T-helper 2 cell treated with Interferon-gamma antibody and Interleukin-4, amounts not matched to agents 5 μg/mL and 100 μg/mL, for 36 hours (primary cell): Measurements from ENCODE around the gene ATXN1.
"Not testable (repeated sequence)": the region's sequence is repeated elsewhere in the genome, so short reads cannot be mapped to it uniquely, and the experiment has no call there.

Source experiments
- DNase-seq: peaks from one replicate; pipeline ENCODE4 v3.0.0; 2021; ENCODE audit warnings: low spot score
- H3K27ac Mint-ChIP-seq: one replicate; pipeline ENCODE4 v1.8.0; 2021; ENCODE audit warnings: mild to moderate bottlenecking, mixed read lengths
- H3K27me3 Mint-ChIP-seq: one replicate; pipeline ENCODE4 v1.8.0; 2021; ENCODE audit warnings: low read depth, mixed read lengths
- H3K36me3 Mint-ChIP-seq: one replicate; pipeline ENCODE4 v1.8.0; 2021; ENCODE audit warnings: low read depth, mixed read lengths
- H3K4me1 Mint-ChIP-seq: one replicate; pipeline ENCODE4 v1.8.0; 2021; ENCODE audit warnings: low read depth, mixed read lengths
- H3K4me3 Mint-ChIP-seq: one replicate; pipeline ENCODE4 v1.8.0; 2022; ENCODE audit warnings: mild to moderate bottlenecking, moderate library complexity, mixed read lengths
- H3K9me3 Mint-ChIP-seq: one replicate; pipeline ENCODE4 v1.8.0; 2021; ENCODE audit warnings: mixed read lengths

Gene ATXN1

GRCh38 chr6:16618962-16619361 lies 142.3 kb downstream of the ATXN1 start:
- Mint-ChIP-seq H3K9me3 (no peaks in the 10 kb centered on the region), H3K36me3 (peaks cover 18% of the 10 kb centered on the region), H3K27ac (no peak overlapping the region), H3K27me3 (no peaks in the 10 kb centered on the region), H3K4me1 (peaks cover 46% of the 10 kb centered on the region), H3K4me3 (no peak overlapping the region)
- DNase-seq, result no peak

GRCh38 chr6:16615215-16615614 lies 146.0 kb downstream of the ATXN1 start:
- not testable (repeated sequence) for DNase-seq, H3K9me3 Mint-ChIP-seq, H3K4me3 Mint-ChIP-seq, H3K27ac Mint-ChIP-seq, H3K27me3 Mint-ChIP-seq
- peaks cover 17% of the 10 kb centered on the region for H3K4me1 Mint-ChIP-seq
- H3K36me3 Mint-ChIP-seq, result peaks cover 15% of the 10 kb centered on the region

GRCh38 chr6:16614143-16614542 lies 147.1 kb downstream of the ATXN1 start:
- not testable (repeated sequence) for DNase-seq, H3K27ac Mint-ChIP-seq, H3K4me1 Mint-ChIP-seq, H3K4me3 Mint-ChIP-seq, H3K27me3 Mint-ChIP-seq, H3K9me3 Mint-ChIP-seq
- peaks cover 20% of the 10 kb centered on the region for H3K36me3 Mint-ChIP-seq

GRCh38 chr6:16613504-16613903 lies 147.8 kb downstream of the ATXN1 start:
- not testable (repeated sequence) for H3K27ac Mint-ChIP-seq, DNase-seq, H3K4me3 Mint-ChIP-seq, H3K9me3 Mint-ChIP-seq, H3K27me3 Mint-ChIP-seq, H3K4me1 Mint-ChIP-seq
- peaks cover 20% of the 10 kb centered on the region for H3K36me3 Mint-ChIP-seq

GRCh38 chr6:16608444-16608843 lies 152.8 kb downstream of the ATXN1 start:
- peaks cover 5% of the 10 kb centered on the region for H3K4me1 Mint-ChIP-seq
- no peak overlapping the region for H3K4me3 Mint-ChIP-seq
- H3K27me3 Mint-ChIP-seq, result no peaks in the 10 kb centered on the region
- no peak for DNase-seq
- H3K36me3 Mint-ChIP-seq, result peaks cover 23% of the 10 kb centered on the region
- no peaks in the 10 kb centered on the region for H3K9me3 Mint-ChIP-seq
- H3K27ac Mint-ChIP-seq, result no peak overlapping the region

- Mint-ChIP-seq H3K4me3 (no peak overlapping the region), H3K27me3 (no peaks in the 10 kb centered on the region), H3K36me3 (peaks cover 19% of the 10 kb centered on the region), H3K9me3 (no peaks in the 10 kb centered on the region), H3K4me1 (peaks cover 23% of the 10 kb centered on the region), H3K27ac (peak overlapping the region; percentile 53)
- peak; percentile 71 for DNase-seq
These were observed 159.2 kb downstream of the ATXN1 start for GRCh38 chr6:16602035-16602434.

GRCh38 chr6:16600701-16601100 lies 160.6 kb downstream of the ATXN1 start:
- Mint-ChIP-seq H3K4me3 (no peak overlapping the region), H3K9me3 (no peaks in the 10 kb centered on the region), H3K27me3 (no peaks in the 10 kb centered on the region), H3K36me3 (peaks cover 19% of the 10 kb centered on the region), H3K27ac (no peak overlapping the region), H3K4me1 (peaks cover 28% of the 10 kb centered on the region)
- no peak for DNase-seq

- Mint-ChIP-seq H3K4me3 (no peak overlapping the region), H3K27ac (no peak overlapping the region), H3K4me1 (peaks cover 31% of the 10 kb centered on the region), H3K36me3 (peaks cover 19% of the 10 kb centered on the region), H3K9me3 (no peaks in the 10 kb centered on the region), H3K27me3 (no peaks in the 10 kb centered on the region)
- DNase-seq, result no peak
These were observed 161.2 kb downstream of the ATXN1 start for GRCh38 chr6:16600026-16600425.

GRCh38 chr6:16596616-16597331 lies 164.5 kb downstream of the ATXN1 start:
- H3K36me3 Mint-ChIP-seq, result peaks cover 13% of the 10 kb centered on the region
- peaks cover 23% of the 10 kb centered on the region for H3K4me1 Mint-ChIP-seq

GRCh38 chr6:16595514-16596120 lies 165.6 kb downstream of the ATXN1 start:
- no peaks in the 10 kb centered on the region for H3K27me3 Mint-ChIP-seq
- no peak for DNase-seq
- peaks cover 13% of the 10 kb centered on the region for H3K36me3 Mint-ChIP-seq
- H3K4me1 Mint-ChIP-seq, result peaks cover 20% of the 10 kb centered on the region
- no peaks in the 10 kb centered on the region for H3K9me3 Mint-ChIP-seq
- no peak overlapping the region for H3K4me3 Mint-ChIP-seq
- no peak overlapping the region for H3K27ac Mint-ChIP-seq

More at GRCh38 chr6:16596616-16597331, 164.5 kb downstream of the ATXN1 start:
- H3K9me3 Mint-ChIP-seq, result no peaks in the 10 kb centered on the region
- no peaks in the 10 kb centered on the region for H3K27me3 Mint-ChIP-seq
- DNase-seq, result no peak
- H3K4me3 Mint-ChIP-seq, result no peak overlapping the region
- H3K27ac Mint-ChIP-seq, result no peak overlapping the region

- no peak overlapping the region for H3K27ac Mint-ChIP-seq
These were observed 166.4 kb downstream of the ATXN1 start for GRCh38 chr6:16594849-16595248.

GRCh38 chr6:16592223-16592911 lies 168.9 kb downstream of the ATXN1 start:
- no peaks in the 10 kb centered on the region for H3K27me3 Mint-ChIP-seq
- peaks cover 20% of the 10 kb centered on the region for H3K4me1 Mint-ChIP-seq

More at GRCh38 chr6:16594849-16595248, 166.4 kb downstream of the ATXN1 start:
- peaks cover 16% of the 10 kb centered on the region for H3K4me1 Mint-ChIP-seq
- H3K27me3 Mint-ChIP-seq, result no peaks in the 10 kb centered on the region
- no peaks in the 10 kb centered on the region for H3K9me3 Mint-ChIP-seq
- H3K4me3 Mint-ChIP-seq, result no peak overlapping the region
- no peak for DNase-seq
- H3K36me3 Mint-ChIP-seq, result peaks cover 13% of the 10 kb centered on the region

GRCh38 chr6:16591396-16592222 lies 169.7 kb downstream of the ATXN1 start:
- no peaks in the 10 kb centered on the region for H3K27me3 Mint-ChIP-seq
- H3K4me3 Mint-ChIP-seq, result no peak overlapping the region
- DNase-seq, result peak; percentile 41
- peaks cover 16% of the 10 kb centered on the region for H3K4me1 Mint-ChIP-seq
- H3K9me3 Mint-ChIP-seq, result no peaks in the 10 kb centered on the region
- peaks cover 17% of the 10 kb centered on the region for H3K36me3 Mint-ChIP-seq
- H3K27ac Mint-ChIP-seq, result no peak overlapping the region

More at GRCh38 chr6:16592223-16592911, 168.9 kb downstream of the ATXN1 start:
- Mint-ChIP-seq H3K9me3 (no peaks in the 10 kb centered on the region), H3K4me3 (no peak overlapping the region), H3K36me3 (peaks cover 17% of the 10 kb centered on the region), H3K27ac (no peak overlapping the region)
- no peak for DNase-seq
